NOMO-1 treated with dmso at 0.1 percent for 144 hours (cell line): ENCODE results near the gene AKAP13.

ENCODE experiments used
- DNase-seq: peaks from one replicate; lab custom pipeline; 2025; ENCODE audit not compliant: unreplicated experiment; lab: John Stamatoyannopoulos, UW

The AKAP13 gene

GRCh38 chr15:85532689-85533088 is 152.3 kb downstream of the AKAP13 start:
- DNase-seq: no peak

- DNase-seq: peak; percentile 44
Observed at GRCh38 chr15:85534031-85534430, 153.6 kb downstream of the AKAP13 start.

- peak; percentile 79 for DNase-seq
Observed at GRCh38 chr15:85535533-85536330, 155.3 kb downstream of the AKAP13 start.

- DNase-seq: no peak
Observed at GRCh38 chr15:85536341-85536740, 155.9 kb downstream of the AKAP13 start.

- no peak for DNase-seq
Observed at GRCh38 chr15:85539491-85539890, 159.1 kb downstream of the AKAP13 start.

GRCh38 chr15:85540085-85540797 is 159.8 kb downstream of the AKAP13 start:
- DNase-seq: no peak

- no peak for DNase-seq
Observed at GRCh38 chr15:85541744-85542143, 161.3 kb downstream of the AKAP13 start.

GRCh38 chr15:85542488-85542887 is 162.1 kb downstream of the AKAP13 start:
- DNase-seq: no peak

- DNase-seq: no peak
Observed at GRCh38 chr15:85542895-85543331, 162.5 kb downstream of the AKAP13 start.

GRCh38 chr15:85543741-85544155 is 163.3 kb downstream of the AKAP13 start:
- DNase-seq: peak; percentile 87

GRCh38 chr15:85545185-85545584 is 164.8 kb downstream of the AKAP13 start:
- DNase-seq: peak; percentile 65

GRCh38 chr15:85545752-85546151 is 165.3 kb downstream of the AKAP13 start:
- peak; percentile 69 for DNase-seq

GRCh38 chr15:85547386-85547785 is 167.0 kb downstream of the AKAP13 start:
- DNase-seq: no peak

GRCh38 chr15:85550283-85550682 is 169.9 kb downstream of the AKAP13 start:
- DNase-seq: peak; percentile 25

GRCh38 chr15:85551221-85551832 is 170.9 kb downstream of the AKAP13 start:
- DNase-seq: no peak

- peak; percentile 68 for DNase-seq
Observed at GRCh38 chr15:85554852-85555521, 174.6 kb downstream of the AKAP13 start.

GRCh38 chr15:85555875-85556617 is 175.6 kb downstream of the AKAP13 start:
- DNase-seq: no peak

GRCh38 chr15:85556618-85556895 is 176.2 kb downstream of the AKAP13 start:
- DNase-seq: no peak

GRCh38 chr15:85557385-85557784 is 177.0 kb downstream of the AKAP13 start:
- no peak for DNase-seq

- no peak for DNase-seq
Observed at GRCh38 chr15:85558848-85559247, 178.4 kb downstream of the AKAP13 start.

- DNase-seq: no peak
Observed at GRCh38 chr15:85559530-85559929, 179.1 kb downstream of the AKAP13 start.
